T47D (cell line): Measurements from ENCODE around the gene TRIM44.
A peak's percentile ranks its signal among the peaks of the same experiment; 100 is the strongest.

Experiments
- DNase-seq, 2 experiments: peaks; one replicate each; pipeline versions ENCODE4 v3.0.0 to v3.0.0-alpha.2; 2011 to 2012; ENCODE audit warnings: low read depth in 1 of 2, low spot score in 1 of 2
- JUND ChIP-seq: IDR thresholded peaks from 2 replicates; pipeline ENCODE4 v1.6.1; 2012; ENCODE audit warnings: low read depth
- in situ Hi-C: cut with HindIII; loops from 2 replicates; pipeline ENCODE4 v1.10.0; 2016; ENCODE audit warnings: low sequenced_read_pairs, low pct_unique_long_range_greater_than_20kb

The TRIM44 gene

DNA sequence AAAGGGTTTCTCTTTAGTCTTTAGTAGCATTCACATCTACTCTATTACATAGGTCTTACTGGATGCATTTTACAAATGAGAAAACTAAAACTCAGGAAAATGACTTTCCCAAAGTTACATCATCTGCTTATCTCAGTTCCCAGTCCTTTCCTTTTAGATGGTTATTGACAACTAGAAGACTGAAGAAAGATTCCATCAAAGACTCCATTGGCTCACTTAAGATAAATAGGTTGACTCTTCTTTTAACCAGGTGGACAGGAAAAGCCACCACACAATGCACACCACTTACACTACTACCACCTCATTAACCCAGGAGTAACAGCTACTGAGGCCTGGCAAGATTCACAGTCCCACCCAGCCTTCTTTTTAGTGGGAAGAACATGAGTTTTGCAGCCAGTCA, 123.6 kb downstream of the TRIM44 start:
- DNase-seq = no peak
- no peak for TF ChIP-seq JUND
- in situ Hi-C loops = no loop called here

DNA sequence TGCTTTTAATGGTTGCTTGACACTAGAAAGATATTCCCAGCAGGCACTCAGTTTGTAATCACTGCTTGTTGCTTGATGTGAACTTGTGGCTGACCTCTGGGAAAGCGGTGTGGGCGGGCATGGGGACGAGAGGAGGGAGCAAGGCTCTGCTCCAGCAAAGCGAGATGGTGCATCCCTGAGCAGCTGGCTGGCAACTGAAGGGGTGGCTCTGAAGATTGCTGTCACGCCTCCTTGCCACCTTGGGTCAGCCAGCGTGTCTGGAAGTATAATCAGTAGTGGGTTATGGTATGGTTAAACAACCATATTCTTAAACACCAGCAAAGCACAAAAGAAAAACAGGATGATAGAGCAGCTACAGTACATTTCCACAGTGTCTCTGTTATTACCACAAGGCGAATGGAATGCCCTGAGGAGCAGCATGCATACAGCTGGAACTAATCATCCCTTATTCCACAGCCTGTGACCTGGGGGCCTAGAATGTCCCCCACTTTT, 124.5 kb downstream of the TRIM44 start:
- TF ChIP-seq JUND = no peak
- no peak for DNase-seq
- in situ Hi-C loops = no loop called here

DNA sequence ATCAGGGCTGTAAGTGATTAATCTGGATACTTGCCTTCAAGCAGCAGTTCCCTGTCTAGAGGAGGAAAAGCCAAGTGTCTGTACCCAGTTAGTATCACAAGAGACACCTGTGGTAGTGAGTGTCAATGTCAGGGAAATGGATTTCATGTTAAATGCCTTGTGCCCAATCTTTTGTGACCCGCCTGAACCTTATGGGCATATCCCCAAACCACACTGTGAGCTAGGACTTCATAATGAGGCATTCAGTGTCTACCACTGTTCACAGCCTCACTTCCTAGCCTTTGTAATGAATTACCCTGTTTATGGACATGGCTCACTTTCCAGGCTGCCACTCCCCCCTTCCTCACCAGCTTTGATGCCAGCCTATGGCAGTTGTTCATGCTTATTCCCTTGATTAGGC, 125.1 kb downstream of the TRIM44 start:
- TF ChIP-seq JUND = no peak
- no peak for DNase-seq
- in situ Hi-C loops = no loop called here

DNA sequence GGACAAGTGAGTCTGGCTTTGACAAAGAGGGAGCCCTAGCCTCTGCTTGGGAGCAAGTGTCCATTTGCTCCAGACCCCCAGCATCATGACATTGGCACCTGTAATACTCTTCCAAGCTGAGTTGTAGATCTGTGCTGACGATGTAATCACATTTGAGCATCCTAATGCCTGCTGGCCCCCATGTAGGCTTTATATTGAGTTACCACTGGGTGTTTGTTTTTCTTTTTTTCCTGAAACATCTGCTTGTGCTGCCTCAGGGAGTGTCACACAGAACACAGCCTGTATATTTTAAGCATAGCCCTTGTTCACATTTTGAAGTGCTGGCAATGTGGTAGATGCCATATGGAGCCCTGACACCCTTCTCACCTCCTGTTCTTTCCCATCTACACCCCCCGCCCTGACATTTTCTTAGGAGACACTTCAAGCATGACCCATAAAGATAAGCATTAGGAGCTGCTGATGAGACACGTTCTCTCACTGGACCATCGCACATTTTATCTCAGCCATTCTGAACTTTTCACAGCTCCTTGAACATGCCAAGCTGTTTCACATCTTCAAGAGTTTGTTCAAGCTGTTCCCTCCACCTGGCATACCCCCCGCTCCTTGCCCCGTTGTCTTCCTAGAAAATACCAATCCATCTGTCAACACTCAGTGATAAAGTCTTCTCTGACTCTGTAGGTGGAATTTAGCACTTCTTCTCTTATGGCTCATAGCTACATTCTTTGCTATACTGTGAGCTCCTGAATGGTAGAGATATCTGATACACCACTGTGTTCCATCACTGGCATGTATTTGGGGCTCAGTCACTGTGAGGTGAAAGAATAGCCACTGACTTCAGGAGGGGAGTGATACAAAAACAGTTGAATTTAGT, 128.7 kb downstream of the TRIM44 start:
- no peak for TF ChIP-seq JUND
- no peak for DNase-seq
- in situ Hi-C loops = no loop called here

DNA sequence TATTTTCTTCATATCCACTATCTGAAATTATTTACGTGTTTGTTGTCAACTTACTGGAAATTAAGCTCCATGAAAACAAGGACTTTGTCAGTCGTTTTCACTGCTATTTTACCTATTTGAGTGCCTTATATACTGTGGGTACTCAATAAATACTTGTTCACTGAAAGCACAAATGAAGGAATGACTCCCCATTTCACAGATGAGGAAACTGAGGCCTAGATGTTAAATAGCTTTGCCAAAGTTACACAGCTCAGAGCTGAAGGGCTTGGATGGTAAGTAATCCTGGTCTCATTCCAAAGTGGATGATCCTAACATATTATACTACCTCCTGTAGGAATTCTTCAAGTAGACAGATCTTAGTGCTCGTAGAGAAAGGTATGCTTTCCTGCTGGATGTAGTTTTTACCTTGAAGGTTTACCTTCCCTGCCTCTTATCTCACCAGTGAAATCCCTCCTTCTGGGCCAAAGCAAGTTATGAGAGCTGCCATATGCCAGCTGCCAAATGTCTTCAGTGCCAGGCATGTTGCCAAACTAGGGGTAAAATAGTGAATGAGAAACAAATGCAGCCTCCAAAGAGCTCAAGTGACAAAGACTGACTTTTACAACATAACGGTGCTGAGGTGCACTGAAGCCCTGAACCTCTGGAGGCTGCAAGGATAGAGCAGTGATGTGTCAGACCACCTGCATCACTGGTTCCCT, 129.7 kb downstream of the TRIM44 start:
- in situ Hi-C loops = no loop called here
- peak in 1 of 2 experiments; percentile 24 for DNase-seq
- no peak for TF ChIP-seq JUND

DNA sequence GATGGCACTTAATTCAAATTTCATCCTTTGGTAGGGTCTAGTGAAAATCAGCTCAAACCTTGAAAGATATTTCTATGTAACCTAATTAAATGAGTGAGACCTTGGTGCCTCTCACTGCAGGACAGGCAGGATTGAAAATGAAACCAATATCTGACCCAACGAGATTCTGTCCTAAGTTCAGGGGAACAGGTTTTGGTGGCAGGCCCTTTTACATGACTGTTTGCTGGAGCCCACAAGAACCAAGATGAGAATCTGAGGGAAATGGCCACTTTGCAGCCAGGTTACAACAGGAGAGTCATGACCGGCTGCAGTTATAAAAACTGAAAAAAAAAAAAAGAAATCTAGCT, 130.2 kb downstream of the TRIM44 start:
- no peak for TF ChIP-seq JUND
- in situ Hi-C loops = no loop called here
- DNase-seq = no peak

DNA sequence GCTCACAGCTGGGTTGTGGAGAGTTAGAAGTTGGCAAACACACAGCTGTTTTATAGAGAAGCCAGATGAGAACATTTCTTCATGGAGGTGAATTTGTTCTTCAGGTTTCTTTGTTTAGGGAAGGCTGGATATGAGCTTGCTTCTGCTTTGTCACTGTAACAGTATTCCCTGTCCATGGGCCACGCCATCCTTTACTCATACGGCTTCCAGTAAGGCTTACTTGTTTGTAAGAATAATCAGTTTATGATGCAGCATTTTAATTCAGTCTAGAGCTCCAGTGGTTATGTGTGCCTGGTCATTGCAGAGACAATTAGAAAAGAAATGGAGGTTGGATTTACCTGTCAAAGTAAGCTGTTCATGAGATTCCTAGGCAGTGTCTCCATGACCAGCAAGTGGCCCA, 131.8 kb downstream of the TRIM44 start:
- DNase-seq = no peak
- in situ Hi-C loops = no loop called here
- no peak for TF ChIP-seq JUND

DNA sequence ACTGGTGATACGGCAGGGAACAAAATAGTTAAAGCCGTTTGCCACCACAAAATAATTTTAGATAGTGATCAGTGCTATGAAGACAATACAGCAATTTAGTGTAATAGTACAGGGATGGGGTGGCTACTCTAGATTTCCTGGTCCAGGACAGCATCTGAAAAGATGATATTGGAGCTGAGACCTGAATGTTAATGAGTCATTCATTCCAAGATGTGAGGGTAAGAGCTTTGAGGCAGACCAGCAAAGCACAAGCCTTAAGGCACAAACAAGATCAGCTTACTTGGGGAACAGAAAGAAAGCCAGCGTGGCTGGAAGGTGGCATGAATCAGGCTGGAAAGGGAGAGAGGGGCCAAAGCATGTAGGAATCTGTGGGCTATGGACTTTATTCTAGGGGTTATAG, 132.3 kb downstream of the TRIM44 start:
- in situ Hi-C loops = no loop called here
- no peak for TF ChIP-seq JUND
- DNase-seq = no peak

DNA sequence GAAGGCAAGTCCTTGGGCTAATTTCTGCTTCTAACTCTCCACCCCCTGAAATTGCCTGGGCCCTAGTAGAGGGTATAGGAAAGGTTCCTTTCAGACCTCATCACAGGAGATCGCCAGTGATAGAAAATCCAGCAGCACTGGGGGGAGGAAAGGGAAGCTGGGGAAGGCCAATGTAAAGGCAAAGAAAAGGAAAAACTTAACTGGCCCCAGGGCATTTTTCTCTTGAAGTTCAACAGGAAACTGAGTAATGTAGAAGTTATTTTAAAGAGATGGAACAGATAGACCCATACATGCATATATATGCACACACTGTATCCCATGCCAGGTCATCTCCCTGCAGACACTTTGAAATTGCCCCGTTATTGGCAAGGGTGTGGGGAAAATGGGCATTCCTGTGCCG, 134.0 kb downstream of the TRIM44 start:
- peak; percentile 84; the same call in 1 of the 2 replicates for TF ChIP-seq JUND
- in situ Hi-C loops = no loop called here
- peak in 1 of 2 experiments; percentile 74 for DNase-seq

DNA sequence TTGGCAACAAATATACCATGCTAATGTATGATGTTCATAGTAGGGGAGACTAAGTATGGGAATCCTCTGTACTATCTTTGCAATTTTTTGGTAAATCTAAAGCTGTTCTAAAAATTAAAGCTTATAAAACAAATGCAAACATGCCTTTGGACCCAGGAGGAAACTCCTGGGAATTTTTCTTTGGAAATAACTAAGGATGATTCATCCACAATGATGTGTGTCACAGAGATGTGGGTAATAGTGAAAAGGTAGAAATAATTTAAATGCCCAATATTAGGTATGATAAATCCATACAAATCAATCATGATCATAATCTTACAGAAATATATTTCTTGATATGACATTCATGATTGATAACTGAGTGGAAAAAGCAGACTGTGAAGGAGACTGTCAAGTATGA, 135.8 kb downstream of the TRIM44 start:
- in situ Hi-C loops = no loop called here
- TF ChIP-seq JUND = no peak

DNA sequence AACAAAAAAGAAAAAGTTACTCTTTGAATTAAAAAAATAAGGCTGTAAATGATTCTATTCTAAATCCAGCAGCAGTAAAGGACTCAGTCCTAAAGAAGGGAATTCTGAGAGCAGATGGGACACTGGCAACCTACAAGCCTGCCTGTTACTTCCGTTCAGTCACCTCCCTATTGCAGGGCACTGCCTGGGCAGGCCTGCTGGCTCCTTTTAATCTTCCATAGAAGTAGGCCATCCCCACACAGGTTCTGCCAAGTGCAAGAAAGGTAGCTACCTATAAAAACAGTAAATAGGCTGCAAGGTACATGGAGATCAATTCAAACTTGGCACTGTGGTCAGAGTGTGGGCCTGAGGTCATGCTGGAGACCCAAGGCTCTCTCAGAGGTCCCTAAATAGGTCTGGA, 136.4 kb downstream of the TRIM44 start:
- no peak for DNase-seq
- TF ChIP-seq JUND = no peak
- in situ Hi-C loops = no loop called here

More for the DNA sequence above, 135.8 kb downstream of the TRIM44 start:
- DNase-seq = no peak

DNA sequence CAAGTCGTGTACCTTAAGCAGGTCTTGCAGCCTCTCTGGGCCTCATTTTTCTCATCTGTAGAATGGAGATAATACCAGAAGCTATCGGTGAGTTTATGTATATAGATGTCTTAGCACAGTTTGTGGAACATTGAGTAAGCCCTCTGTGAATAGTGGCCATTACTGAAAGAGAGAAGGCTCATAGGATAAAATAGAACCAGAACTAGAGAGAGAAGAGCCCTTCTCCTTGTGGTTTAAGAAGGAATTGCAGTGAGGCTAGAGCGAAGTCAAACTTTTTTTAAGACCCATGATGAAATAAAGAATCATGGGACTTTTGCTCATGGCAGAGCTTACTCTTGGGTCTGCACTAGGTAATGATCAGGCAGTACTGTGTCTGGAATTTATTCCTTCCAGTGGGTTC, 137.1 kb downstream of the TRIM44 start:
- in situ Hi-C loops = no loop called here
- no peak for TF ChIP-seq JUND
- no peak for DNase-seq
